Endometrial microvascular endothelial cells (primary cell): Measurements from ENCODE around the gene AFAP1L2. TPM values are rescaled to one million over a fixed set of nuclear protein-coding genes. Genes with fewer than 3 reads are reported as not detected.

Experiments used
- in situ Hi-C: cut with HindIII; loops from 2 replicates; pipeline ENCODE4 v1.10.0; 2017; ENCODE audit warnings: low sequenced_read_pairs, low pct_unique_long_range_greater_than_20kb; ENCODE audit errors: inconsistent ontology term
- total RNA-seq: library from RNA; depleted of rRNA; stranded (reverse); fragments of >200 nt; gene quantifications from one replicate; pipeline ENCODE4 v1.2.3, GENCODE V29; 2015; ENCODE audit errors: inconsistent ontology term

AFAP1L2 gene
- total RNA-seq, 1 donor from 2014 or later = 0.09 TPM

DNA sequence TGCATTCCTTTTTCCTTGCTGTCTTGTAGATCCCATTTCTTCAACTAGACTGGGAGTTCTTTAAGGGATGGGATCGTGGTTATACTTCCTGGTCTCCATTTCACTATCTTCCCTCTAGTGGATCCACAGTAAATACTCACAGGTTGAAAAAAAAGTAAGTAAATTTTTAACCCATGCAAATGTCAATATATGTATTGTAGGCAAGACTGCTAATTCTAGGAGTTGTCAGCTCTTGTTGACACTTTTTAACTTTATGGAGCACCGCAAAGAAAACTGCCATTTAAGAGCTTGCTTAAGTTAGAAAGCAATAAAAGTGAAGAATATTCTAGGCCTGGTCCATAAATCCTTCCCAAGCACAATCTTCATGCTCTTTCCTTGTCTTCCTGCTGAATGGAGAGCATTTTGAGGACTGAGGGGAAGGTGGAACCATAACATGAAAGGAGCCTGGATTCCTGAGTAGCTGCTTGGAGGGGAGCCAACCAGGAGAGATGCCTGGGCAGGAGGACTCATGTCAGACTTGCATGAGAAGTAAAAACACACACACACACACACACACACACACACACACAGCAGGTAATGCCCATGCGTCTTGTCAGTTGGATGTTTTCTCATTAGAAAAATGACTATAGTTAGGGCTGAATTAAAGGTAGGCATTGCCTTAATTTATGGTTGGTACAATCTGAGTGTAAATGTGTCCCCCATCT is 133.1 kb downstream of the AFAP1L2 start:
- in situ Hi-C loops = no loop called here

DNA sequence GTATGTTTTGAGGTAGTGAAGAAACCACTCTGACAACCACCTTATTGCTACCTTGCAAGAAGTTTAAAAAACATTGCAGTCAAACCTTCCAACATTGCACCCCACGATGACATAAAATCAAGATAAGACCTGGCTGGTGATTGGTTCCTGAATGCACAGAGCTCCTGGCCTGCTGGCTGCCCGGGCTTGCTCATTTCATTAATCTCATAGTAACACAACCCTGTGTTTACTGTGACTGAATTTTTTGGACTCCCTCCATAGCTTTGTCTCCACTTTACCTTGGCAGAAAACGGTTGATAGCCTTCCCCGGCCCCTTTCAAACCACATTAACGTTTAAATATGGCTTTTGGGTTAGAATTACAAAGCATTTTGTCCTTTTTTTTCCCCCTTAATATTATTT is 137.8 kb downstream of the AFAP1L2 start:
- in situ Hi-C loops = no loop called here

DNA sequence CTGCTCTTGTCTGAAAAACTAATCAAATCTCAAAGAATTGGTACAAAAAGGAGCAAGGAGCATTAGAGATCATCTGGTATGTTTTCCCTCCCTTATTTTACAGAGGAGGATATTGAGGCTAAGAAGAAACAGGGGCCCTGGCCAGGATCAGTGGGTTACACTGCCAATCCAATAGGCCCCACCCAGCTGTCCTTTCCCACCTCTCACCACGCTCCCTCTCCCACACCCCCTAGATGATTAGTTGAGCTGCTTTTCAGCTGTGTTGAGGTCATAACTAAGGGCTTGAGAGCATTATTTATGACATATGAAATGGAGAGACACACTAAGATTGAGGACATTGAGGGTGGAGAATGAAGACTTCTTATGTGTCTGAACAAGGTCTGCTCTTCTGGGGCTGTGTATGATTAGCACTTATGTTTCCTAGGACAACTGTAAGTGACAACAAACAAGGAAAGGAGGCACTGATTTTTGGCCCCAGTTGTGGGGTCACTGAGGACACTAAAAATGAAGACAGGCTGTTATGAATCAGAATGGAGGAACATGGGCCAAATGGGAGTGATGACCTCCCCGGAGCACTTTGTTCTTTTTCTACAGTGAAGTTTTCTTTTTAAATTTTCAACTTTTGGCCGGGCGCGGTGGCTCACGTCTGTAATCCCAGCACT is 138.8 kb downstream of the AFAP1L2 start:
- in situ Hi-C loops = no loop called here

DNA sequence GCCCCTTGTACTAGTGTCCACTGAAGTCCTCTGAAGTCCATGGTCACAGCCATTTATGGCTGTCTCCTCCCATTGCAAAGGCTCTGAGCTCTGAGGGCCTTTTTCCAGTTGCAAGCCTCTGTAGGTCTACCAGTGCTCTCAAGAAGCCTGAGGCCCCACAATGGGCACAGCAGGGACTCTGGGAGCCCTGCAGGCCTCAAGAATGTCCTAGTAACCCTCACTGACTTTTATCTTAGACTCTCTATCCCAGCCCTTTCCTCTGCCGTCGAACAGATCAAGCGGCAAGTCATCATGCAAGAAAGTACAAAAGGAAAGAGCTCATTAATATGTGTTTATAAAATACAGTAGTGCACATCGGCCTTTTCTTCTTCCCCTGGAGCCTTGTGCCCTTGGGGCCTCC is 141.8 kb downstream of the AFAP1L2 start:
- in situ Hi-C loops = no loop called here

DNA sequence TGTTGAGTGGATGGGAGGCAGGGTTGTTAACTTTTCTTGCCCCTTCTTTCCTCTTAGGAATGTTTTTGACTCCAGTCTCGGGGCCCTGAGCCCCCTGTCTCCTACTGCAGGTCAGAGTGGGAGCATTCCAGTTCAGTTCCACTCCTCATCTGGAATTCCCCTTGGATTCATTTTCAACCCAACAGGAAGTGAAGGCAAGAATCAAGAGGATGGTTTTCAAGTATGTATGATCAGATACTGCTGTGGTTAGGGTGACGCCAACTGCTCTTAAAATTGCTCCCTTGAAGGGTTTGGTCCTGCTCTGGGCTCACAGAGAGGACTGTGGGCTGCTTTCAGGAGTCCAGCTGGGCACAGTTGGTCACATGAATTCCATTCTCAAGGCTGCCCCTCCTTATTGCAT is 143.2 kb downstream of the AFAP1L2 start:
- in situ Hi-C loops = no loop called here

DNA sequence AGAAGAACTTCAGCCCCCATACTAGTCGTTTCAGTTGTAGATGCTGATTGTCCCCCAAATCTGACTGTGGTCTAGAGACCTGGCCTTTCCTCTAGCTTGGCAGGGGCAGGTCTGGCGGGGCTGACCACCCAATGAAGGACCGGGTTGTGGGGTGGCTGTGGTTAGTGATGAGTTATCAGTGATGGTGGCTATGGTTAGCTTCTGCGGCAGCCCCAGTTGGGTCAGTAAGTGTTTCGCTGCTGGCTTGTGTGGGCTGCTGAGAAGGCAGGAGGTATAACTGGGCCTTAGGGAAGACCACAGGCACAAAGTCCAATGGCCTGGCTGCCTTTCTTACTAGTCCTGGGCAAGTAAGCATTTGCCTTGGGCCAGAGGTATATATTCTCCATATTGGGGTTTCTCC is 143.9 kb downstream of the AFAP1L2 start:
- in situ Hi-C loops = no loop called here

DNA sequence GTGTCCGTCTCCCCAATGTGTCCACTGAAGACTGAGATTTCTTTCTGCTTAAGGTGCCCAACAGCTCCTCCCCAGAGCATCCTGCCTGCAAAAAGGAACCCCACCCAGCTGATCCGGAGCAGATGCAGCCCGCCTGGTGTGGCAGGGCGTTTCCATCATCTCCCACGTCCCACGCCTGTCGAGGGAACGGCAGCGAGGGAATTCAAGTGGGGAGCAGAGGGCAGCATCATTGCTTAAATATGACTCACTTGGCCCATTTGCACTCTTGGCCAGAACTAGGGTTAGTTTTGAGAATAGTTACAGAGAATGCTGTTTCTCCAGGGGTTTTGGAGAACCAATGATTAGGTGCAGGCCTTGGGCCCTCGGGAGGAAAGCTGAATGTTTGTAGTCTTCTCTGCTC is 144.5 kb downstream of the AFAP1L2 start:
- in situ Hi-C loops = no loop called here

DNA sequence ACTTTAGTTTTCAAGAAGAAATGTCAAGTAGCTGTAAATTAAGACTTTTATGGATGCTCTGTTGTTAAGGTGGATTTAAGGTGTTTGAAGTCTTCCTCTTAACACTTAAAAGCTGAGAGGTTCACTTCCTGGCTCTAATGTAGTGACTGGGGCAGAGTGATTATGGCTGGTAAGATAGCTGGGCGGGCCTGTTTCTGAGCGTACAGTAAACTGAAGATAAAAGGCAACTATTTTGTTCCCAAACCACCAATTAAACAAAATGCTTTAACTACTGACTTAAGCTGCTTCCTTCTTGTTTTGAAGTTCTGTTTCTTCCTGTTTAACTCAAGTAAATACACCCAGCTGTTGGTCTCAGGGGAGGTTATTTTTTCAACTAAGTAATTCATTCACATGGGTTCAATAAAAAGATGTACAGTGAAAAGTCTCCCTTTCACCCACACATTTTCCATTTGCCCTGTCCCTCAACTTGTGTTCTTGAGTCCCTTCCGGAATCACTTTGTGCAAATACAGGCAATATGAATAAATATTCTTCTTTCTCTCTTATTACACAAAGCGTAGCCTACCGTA is 145.9 kb downstream of the AFAP1L2 start:
- in situ Hi-C loops = no loop called here

DNA sequence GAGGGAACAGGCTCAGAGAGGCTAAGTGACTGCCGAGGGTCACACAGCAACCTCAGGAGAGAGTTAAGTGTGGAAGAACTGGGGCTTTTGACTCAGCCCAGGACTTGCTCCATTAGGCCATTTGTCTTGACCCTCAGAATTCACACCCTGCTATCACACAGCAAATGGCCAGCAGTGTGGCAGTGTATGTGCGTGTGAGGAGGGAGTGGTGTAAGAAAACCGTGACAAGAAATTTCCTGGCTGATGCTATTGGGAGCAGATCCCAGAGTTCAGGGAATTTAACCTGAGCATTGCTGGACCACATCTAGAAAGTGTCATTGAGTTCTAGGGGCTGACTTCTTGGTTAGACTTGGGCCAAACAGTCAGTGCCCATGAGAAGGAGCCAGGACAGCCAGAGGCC is 146.8 kb downstream of the AFAP1L2 start:
- in situ Hi-C loops = no loop called here

DNA sequence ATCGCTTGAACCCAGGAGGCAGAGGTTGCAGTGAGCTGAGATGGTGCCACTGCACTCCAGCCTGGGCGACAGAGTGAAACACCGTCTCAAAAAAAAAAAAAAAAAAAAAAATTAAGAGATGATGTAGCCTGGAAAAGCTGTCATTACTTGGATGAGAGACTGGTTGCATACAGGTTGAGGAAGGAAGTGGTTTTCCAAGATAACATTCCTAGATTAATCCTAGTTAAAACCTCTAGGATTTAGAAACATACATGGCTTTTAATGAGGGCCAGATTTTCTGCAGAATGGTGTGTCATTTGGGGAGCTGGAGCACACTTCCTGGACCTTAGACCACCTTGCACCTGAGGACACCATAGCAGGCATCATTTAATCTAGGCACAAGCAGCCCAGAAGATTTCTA is 147.5 kb downstream of the AFAP1L2 start:
- in situ Hi-C loops = no loop called here

DNA sequence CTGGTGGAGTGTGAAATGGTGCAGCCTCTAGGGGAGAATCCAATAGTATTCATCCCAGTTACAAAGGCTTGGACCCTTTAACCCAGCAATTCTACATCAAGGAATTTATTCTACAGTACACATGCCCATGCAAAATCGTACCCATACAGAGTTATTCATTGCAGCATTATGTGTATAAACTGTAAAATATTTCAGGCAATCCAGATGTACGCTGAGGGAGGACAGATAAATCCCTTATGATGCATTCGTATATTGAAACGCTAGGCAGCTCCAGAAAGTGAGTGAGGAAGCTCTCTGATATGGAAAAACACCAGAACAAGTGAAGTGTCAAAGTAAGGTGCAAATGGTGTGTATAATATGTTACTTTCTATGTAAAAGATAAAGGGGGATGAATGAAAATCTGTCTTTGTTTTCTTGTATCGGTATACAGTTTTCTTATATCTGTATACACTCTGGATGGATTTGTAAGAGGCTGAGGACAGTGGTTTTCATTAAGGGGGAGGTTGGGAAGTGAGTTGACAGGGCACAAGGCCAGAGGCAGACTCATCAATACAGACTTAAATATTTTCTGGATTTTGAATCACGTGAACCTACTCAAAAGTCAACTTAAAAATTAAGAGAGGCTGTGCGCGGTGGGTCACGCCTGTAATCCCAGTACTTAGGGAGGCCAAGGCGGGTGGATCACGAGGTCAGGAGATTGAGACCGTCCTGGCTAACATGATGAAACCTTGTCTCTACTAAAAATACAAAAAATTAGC is 148.1 kb downstream of the AFAP1L2 start:
- in situ Hi-C loops = no loop called here

DNA sequence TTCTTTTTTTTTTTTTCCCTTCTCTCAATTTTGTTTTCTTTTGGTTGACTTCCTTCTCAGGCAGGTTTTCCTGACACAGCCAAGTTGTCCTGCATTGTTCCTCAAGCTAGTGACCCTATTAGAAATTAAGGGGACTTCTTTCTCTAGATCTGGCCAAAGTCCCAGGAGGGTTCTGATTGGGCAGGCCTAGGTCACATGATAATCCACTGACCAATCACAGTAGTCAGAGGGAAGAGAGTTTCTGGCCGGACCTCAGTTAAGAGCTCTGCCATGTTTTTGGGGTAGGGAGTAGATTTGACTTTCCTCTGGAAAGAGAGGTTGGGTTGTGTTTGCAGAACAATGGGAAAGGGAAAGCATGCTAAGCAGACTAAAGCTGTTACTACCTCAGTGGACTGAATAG is 149.1 kb downstream of the AFAP1L2 start:
- in situ Hi-C loops = no loop called here

DNA sequence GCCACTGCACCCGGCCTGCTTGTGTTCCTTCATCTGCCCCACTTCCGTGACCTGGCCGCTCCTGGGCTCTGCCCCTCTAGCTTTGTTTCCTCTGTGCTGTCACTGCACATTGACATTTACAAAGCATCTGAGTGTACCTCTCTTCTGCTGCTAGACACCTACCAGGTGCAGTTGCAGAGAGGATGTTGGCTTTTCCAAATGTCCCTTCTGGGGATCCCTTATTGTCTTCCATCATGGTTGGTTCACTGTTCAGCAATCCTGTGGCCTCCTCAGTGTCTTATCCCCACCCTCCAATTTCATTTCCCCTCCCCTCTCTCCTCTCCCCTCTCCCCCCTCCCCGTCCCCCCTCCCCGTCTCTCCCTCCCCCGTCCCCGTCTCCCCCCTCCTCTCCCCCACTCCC is 151.4 kb downstream of the AFAP1L2 start:
- in situ Hi-C loops = no loop called here

DNA sequence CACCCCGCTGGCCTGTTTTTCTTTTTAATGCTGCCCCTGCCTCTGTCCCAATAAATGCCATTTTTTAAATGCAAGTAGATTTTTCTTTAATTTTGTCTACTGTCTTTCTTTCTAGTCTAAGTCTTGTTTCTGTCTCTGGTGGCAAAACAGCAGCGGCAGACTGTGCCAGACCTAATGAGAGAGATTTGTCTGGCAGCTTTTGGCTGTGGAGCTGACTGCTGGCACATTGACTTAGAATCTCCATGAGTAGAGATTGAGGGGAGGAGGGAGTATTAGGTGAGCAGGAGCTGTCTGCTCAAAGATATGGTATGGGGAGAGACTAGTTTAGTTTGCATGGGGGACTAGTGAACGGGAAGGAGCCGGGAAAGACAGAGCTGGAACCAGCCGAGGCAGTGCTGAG is 152.2 kb downstream of the AFAP1L2 start:
- in situ Hi-C loops = no loop called here

DNA sequence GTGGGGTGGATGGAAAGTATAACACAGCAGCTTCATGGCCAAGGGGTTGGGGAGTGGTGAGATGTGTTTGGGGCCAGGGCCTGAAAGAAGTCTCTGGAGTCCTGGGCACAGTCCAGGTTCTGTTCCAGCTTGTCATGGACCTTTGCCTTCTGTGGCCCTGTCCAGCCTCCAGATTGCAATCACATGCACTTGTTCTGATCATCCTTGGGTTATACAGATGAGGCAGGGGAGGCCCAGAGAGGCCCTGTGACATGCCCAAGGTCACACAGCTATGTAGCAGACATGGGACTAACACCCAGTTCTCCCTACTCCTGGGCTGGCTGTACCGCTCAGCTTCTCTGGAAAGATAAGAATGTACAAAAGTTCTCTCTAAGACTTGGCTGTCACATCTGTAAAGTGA is 153.6 kb downstream of the AFAP1L2 start:
- in situ Hi-C loops = no loop called here

DNA sequence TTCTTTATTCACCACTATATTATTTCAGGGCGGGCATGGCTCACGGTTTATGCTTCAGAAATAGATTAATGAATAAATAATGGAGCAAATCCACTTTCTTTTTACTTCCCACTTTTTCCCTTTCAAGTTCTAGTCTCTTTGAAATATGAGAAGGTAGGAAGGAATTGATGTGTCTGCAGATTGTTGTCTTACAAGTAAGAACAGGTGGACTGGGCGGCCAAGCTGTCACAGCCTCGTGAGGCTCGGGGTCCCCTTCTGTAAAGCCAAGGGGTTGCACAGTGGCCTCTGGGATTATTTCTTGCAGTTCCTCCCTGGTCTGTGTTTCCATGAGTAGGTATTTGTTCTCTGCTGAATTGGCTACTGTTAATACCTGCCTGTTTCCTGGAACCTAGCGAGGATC is 154.1 kb downstream of the AFAP1L2 start:
- in situ Hi-C loops = no loop called here

DNA sequence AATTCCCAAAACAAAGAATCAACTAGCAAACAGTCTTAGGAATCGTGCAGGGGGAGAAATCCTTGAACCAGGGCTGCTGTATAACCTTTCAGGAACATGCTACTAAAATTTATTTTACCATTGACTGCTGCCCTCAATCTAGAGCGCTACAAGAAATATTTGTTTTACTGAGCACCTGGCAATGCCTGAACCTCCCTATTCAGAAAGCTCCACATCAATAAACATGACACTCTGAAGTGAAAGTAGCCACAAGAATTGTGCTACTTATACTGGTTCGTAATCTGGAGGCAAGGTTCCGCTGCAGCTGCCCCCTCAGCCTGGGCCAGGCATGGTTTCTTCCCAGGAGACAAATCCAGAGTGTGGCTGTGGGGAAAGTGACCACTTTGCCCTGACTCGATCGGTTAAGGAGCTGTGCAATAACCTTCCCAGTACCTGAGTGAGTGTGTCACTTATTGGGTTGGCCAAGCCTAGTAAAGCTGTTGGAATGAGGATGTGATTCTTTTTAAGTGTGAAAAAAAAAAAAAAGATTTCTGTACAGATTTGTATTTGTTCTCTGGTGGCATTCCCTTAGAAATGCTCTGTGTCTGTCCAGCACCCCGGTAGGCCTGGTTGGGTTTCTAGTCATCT is 157.5 kb downstream of the AFAP1L2 start:
- in situ Hi-C loops = no loop called here

DNA sequence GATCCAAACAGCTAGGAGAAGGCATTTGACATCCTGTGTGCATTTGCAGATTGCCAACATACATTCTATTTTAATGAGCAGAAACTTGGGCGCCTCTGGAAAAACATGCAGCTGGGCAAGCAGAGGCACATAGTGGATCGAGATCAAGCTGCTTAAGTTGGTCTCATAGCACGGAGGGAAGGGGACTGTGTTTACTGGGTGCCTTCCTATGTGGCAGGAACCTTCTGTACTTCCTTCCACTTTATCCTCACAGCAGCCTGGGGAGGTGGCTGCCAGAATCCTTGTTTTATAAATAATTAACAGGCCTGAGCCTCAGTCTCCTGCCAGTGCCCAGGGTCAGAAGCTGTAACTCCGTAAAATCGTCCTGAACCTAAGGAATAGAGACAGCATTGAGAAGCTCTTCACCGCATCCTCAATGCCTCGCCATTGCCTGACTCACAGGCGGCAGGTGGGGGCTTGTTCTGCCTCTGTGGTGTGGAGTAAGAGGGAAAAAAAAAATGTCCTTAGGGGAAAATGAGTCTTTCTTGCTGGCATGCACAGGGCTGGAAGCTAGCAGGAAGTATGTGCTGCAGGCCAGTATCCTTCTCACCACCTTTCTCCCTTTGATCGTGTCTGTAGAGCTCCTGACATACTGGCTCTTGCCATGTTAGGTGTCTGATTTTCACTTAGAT is 159.0 kb downstream of the AFAP1L2 start:
- in situ Hi-C loops = no loop called here
